ENCODE results near the gene FRMD5. TPM values are rescaled to one million over a fixed set of nuclear protein-coding genes. Genes with fewer than 3 reads are reported as not detected.

Gene FRMD5
- total RNA-seq, 1 experiment from 2014 or later, result 27.2 TPM

GRCh38 chr15:44148580-44148979 is 46.5 kb downstream of the FRMD5 start:
- DNase-seq (ENCODE audit: low read depth, low spot score), result no peak
- no peaks in the 10 kb centered on the region for H4K20me1 ChIP-seq (ENCODE audit: insufficient read depth)

More at GRCh38 chr15:44148580-44148979, 46.5 kb downstream of the FRMD5 start:
- ChIA-PET POLR2A (no interaction called here), CTCF (no interaction called here), RAD21 (ENCODE audit: low non-redundant PET in 1 of 2, low total read pairs in 2 of 2, uncharacterized antibody in 2 of 2, unreplicated experiment in 2 of 2) (no interaction called here)
- BruUV-seq (replicated peaks), result no TSS peak
- Histone ChIP-seq H3K27ac (ENCODE audit: low read depth, low read length) (no peak overlapping the region), H3K9me2 (ENCODE audit: insufficient read depth) (no peaks in the 10 kb centered on the region), H3K4me2 (ENCODE audit: low read length) (no peak overlapping the region), H3K9ac (ENCODE audit: low read length) (no peak overlapping the region), H3K36me3 (ENCODE audit: control insufficient read depth in 1 of 2, insufficient read depth in 2 of 2, low read length in 2 of 2) (no peaks in the 10 kb centered on the region), H3K27me3 (ENCODE audit: insufficient read depth, low read length) (no peaks in the 10 kb centered on the region), H3K4me3 (replicated peaks in 1 of 2; ENCODE audit: low read depth in 1 of 2, low read length in 2 of 2) (no peak overlapping the region), H3K79me2 (ENCODE audit: insufficient read depth, low read length) (peaks cover 72% of the 10 kb centered on the region), H2AFZ (ENCODE audit: low read depth, low read length, poor library complexity, severe bottlenecking) (no peak overlapping the region), H3K9me3 (ENCODE audit: control insufficient read depth in 1 of 2, insufficient read depth in 1 of 2, low read depth in 1 of 2, low read length in 2 of 2) (no peaks in the 10 kb centered on the region), H3K4me1 (ENCODE audit: control insufficient read depth in 1 of 2, insufficient read depth in 2 of 2, low read length in 2 of 2) (peaks cover 3 to 8% of the 10 kb centered on the region in 2 experiments; a peak in 3 of 4 replicates)
- TF ChIP-seq SP1 (IDR thresholded peaks at IDR 0.05; ENCODE audit: low read depth) (no peak), JUND (IDR thresholded peaks at IDR 0.05) (no peak), RAD21 (IDR thresholded peaks at IDR 0.05; ENCODE audit: low read depth) (no peak), CBX3 (IDR thresholded peaks at IDR 0.05; ENCODE audit: low read depth) (no peak), POLR2A (IDR thresholded peaks at IDR 0.05; ENCODE audit: borderline replicate concordance, extremely low read depth, insufficient read depth, insufficient read length) (no peak), EZH2 (IDR thresholded peaks at IDR 0.05) (no peak), SRF (IDR thresholded peaks at IDR 0.05; ENCODE audit: low read depth) (no peak), YY1 (IDR thresholded peaks at IDR 0.05; ENCODE audit: extremely low read depth, insufficient replicate concordance, low read depth, low read length) (no peak), ZNF274 (IDR thresholded peaks at IDR 0.05; ENCODE audit: low read depth, low read length) (no peak), TCF7L2 (IDR thresholded peaks at IDR 0.05; ENCODE audit: borderline replicate concordance, extremely low read depth, insufficient read depth, insufficient read length) (no peak), ZFX (IDR thresholded peaks at IDR 0.05) (no peak), POLR2AphosphoS5 (IDR thresholded peaks at IDR 0.05; ENCODE audit: low read depth, low read length) (no peak), EGR1 (IDR thresholded peaks at IDR 0.05; ENCODE audit: low read depth) (no peak), MAX (IDR thresholded peaks at IDR 0.05) (no peak), CTCF (IDR thresholded peaks at IDR 0.05 in 2 of 3, conservative IDR thresholded peaks at IDR 0.05 in 1 of 3; ENCODE audit: borderline replicate concordance in 1 of 3, insufficient read depth in 1 of 3, low read depth in 2 of 3, low read length in 2 of 3) (no peak), REST (IDR thresholded peaks at IDR 0.05; ENCODE audit: low read depth) (no peak), CEBPB (IDR thresholded peaks at IDR 0.05; ENCODE audit: low read depth) (no peak)
- intact Hi-C loops (cut with micrococcal nuclease), result no loop called here
- no peak for ATAC-seq
